ENCODE results near the gene ALDH3B1.

ALDH3B1 gene

GRCh38 chr11:68044145-68044813 lies 34.2 kb downstream of the ALDH3B1 start:
- no peak for DNase-seq (ENCODE audit: low read depth)

GRCh38 chr11:68044898-68045351 lies 34.8 kb downstream of the ALDH3B1 start:
- DNase-seq (ENCODE audit: low read depth) = no peak

- no peak for DNase-seq (ENCODE audit: low read depth)
Measured at GRCh38 chr11:68047437-68048290, 37.5 kb downstream of the ALDH3B1 start.

- no peak for DNase-seq (ENCODE audit: low read depth)
Measured at GRCh38 chr11:68048681-68049508, 38.8 kb downstream of the ALDH3B1 start.

GRCh38 chr11:68049509-68050370 lies 39.6 kb downstream of the ALDH3B1 start:
- no peak for DNase-seq (ENCODE audit: low read depth)

GRCh38 chr11:68050371-68050841 lies 40.3 kb downstream of the ALDH3B1 start:
- no peak for DNase-seq (ENCODE audit: low read depth)

GRCh38 chr11:68051191-68052136 lies 41.3 kb downstream of the ALDH3B1 start:
- DNase-seq (ENCODE audit: low read depth) = no peak

GRCh38 chr11:68052137-68052873 lies 42.2 kb downstream of the ALDH3B1 start:
- no peak for DNase-seq (ENCODE audit: low read depth)

- no peak for DNase-seq (ENCODE audit: low read depth)
Measured at GRCh38 chr11:68053117-68053516, 43.0 kb downstream of the ALDH3B1 start.

- DNase-seq (ENCODE audit: low read depth) = no peak
Measured at GRCh38 chr11:68053981-68054812, 44.1 kb downstream of the ALDH3B1 start.

- no peak for DNase-seq (ENCODE audit: low read depth)
Measured at GRCh38 chr11:68056317-68057285, 46.5 kb downstream of the ALDH3B1 start.

GRCh38 chr11:68057807-68058206 lies 47.7 kb downstream of the ALDH3B1 start:
- no peak for DNase-seq (ENCODE audit: low read depth)

GRCh38 chr11:68061508-68061907 lies 51.4 kb downstream of the ALDH3B1 start:
- DNase-seq (ENCODE audit: low read depth) = no peak

- DNase-seq (ENCODE audit: low read depth) = no peak
Measured at GRCh38 chr11:68064926-68065325, 54.8 kb downstream of the ALDH3B1 start.

GRCh38 chr11:68065841-68066240 lies 55.7 kb downstream of the ALDH3B1 start:
- no peak for DNase-seq (ENCODE audit: low read depth)

GRCh38 chr11:68066742-68067141 lies 56.6 kb downstream of the ALDH3B1 start:
- DNase-seq (ENCODE audit: low read depth) = no peak

GRCh38 chr11:68067991-68068390 lies 57.9 kb downstream of the ALDH3B1 start:
- DNase-seq (ENCODE audit: low read depth) = no peak

Measured in activated gamma-delta T cell treated with anti-CD3 and anti-CD28 coated beads, Interleukin-2, amount 50 U/mL, for 16 hours (primary cell).